GM21447 (cell line): ENCODE data around the gene ATF7.

Source experiments
- ATAC-seq: cut with Tn5 transposase; IDR thresholded peaks from one replicate; pipeline ENCODE4 v1.9.1; 2021; ENCODE audit not compliant: unreplicated experiment

ATF7 gene

GRCh38 chr12:53464685-53465418, 161.3 kb downstream of the ATF7 start:
- ATAC-seq: no peak

- ATAC-seq: no peak
Measured at GRCh38 chr12:53463802-53464560, 162.2 kb downstream of the ATF7 start.

- no peak for ATAC-seq
Measured at GRCh38 chr12:53462935-53463334, 163.2 kb downstream of the ATF7 start.

- no peak for ATAC-seq
Measured at GRCh38 chr12:53461591-53461990, 164.6 kb downstream of the ATF7 start.

GRCh38 chr12:53461059-53461458, 165.1 kb downstream of the ATF7 start:
- no peak for ATAC-seq

- no peak for ATAC-seq
Measured at GRCh38 chr12:53459097-53459496, 167.1 kb downstream of the ATF7 start.
